HG03103 (cell line): Measurements from ENCODE around the gene KRT84.
"Not testable (repeated sequence)": the region's sequence is repeated elsewhere in the genome, so short reads cannot be mapped to it uniquely, and the experiment has no call there.

ENCODE experiments used
- ATAC-seq: cut with Tn5 transposase; IDR thresholded peaks from one replicate; pipeline ENCODE4 v1.9.1; 2021; ENCODE audit warnings: low read depth; ENCODE audit not compliant: unreplicated experiment

Gene KRT84

DNA sequence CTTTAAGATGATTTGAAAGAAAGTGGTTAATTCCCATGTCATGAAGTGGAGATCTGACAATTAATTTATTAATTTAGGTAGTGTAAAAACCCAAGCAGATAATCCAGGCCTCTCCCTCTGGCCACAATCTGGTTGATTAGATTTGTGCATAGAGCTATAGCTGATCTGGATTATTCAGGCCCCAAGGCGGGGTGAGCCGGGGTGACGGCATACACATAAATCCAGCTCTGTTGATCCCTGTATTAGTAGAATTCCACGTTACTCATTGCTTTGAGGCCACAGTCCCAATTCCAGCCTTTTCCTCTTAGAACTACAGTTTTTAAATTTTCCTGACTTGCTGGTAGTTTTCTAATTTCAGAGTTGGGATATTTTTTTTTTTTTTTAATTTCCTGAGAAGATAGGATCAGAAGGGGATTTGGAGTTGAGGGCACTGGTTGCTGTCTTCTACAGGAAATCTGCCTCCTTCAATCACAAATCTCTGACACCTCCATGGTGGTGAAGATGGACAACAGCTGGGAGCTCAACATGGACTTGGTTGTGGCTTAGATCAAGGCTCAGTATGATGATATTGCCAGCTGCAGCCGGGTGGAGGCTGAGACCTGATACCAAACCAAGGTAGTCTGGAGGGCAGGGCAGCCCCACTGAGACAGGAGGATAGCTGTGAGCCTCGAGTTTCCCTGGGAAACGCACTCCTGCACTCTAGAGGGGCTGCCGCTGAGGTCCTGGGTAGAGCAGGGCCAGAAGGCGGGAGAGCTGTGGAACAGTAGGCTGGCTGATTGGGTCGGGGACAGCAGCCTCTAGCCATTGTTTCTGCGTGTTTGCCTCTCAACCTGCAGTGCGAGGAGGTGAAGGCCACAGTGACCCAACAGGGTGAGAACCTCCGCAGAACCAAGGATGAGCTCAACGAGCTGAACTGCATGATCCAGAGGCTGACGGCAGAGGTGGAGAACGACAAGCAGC, 37.6 kb downstream of the KRT84 start:
- ATAC-seq, result no peak

- no peak for ATAC-seq
These were observed 38.4 kb downstream of the KRT84 start for GRCh38 chr12:52347016-52347415.

DNA sequence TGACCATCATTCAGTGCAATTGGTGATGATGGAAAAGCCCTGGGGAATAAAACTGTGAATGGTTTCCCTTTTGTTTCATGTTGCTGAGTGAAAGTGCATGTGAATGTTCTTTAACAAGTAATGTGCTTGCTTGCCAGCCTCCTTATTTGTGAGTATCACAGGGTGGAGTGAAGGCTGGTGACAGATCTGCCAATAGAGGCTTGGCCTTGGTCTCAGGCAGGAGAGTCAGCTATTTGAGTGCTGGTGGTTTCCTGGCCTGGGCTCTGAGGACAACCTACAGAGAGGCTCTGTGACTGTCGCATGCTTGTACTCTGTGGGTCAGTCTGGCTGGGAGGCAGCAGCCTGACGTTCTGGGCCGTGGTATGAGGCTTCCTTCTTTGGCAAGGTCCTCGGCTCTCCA, 38.9 kb downstream of the KRT84 start:
- no peak for ATAC-seq

- not testable (repeated sequence) for ATAC-seq
These were observed 40.4 kb downstream of the KRT84 start for GRCh38 chr12:52345041-52345440.

GRCh38 chr12:52344111-52344510, 41.3 kb downstream of the KRT84 start:
- no peak for ATAC-seq

- ATAC-seq, result no peak
These were observed 41.9 kb downstream of the KRT84 start for GRCh38 chr12:52343550-52343949.

DNA sequence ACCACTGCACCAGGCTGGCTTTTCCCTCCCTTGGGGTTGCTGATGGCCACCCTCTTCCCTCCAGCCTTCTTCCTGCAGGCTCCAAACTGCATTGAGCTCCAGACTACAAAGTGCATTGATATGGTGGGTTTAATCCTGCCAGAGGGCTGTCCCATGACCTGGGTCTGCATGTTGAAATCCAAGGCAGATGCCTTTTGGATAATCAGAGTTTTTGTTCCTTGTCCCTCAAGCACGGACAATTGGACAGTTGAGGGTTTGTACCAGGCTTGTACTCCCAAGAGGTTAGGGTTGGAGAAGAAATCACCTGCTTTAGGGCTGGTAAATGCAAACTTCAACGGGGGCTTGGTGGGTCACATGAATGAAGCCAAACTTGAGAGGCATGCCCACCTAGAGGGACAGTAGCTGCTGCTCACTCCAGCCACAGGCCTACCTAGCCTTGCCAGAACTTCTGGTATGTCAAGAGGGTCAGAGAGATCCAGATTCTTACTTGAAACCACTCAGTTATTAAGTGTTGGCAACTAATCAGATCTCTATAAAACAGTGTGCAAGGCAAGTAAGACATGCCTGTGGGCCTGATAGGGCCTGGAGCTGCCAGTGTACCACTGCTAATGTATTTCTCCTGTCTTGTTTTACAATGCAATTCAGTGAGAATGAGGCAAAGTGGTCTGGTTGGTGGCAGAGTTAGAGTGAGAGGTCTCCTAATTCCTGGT, 42.5 kb downstream of the KRT84 start:
- no peak for ATAC-seq

GRCh38 chr12:52341066-52341580, 44.3 kb downstream of the KRT84 start:
- no peak for ATAC-seq

- ATAC-seq, result no peak
These were observed 47.1 kb downstream of the KRT84 start for GRCh38 chr12:52338241-52338960.

DNA sequence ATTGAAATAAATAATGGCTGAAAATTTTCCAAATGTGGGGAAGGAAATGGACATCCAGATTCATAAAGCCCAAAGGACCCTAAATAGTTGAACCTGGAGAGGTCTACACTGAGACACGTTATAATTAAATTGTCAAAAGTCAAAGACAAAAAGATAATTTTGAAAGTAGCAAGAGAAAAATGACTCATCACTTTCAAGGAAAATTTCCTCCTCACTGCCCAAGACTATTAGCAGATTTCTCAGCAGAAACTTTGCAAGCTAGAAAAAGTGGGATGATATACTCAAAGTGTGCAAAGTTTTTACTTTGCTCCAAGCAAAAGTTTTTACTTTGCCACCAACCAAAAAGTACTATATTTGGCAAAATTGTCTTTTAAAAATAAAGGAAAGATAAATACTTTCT, 48.4 kb downstream of the KRT84 start:
- no peak for ATAC-seq

DNA sequence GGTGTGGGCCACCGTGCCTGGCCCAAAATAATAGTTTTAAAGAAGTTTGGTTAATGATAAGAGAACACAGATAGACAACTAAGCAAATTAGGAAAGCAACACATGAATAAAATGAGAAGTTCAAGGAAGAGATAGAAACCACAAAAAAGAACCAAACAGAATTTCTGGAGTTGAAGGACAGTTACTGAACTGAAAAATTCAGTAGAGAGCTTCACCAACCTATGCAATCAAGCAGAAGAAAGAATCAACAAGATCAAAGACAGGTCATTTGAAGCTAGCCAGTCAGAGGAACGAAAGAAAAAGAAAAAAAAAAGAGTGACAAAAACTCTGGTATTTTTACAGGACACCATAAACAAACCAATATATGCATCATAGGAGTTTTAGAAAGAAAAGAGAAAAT, 48.8 kb downstream of the KRT84 start:
- ATAC-seq, result no peak

DNA sequence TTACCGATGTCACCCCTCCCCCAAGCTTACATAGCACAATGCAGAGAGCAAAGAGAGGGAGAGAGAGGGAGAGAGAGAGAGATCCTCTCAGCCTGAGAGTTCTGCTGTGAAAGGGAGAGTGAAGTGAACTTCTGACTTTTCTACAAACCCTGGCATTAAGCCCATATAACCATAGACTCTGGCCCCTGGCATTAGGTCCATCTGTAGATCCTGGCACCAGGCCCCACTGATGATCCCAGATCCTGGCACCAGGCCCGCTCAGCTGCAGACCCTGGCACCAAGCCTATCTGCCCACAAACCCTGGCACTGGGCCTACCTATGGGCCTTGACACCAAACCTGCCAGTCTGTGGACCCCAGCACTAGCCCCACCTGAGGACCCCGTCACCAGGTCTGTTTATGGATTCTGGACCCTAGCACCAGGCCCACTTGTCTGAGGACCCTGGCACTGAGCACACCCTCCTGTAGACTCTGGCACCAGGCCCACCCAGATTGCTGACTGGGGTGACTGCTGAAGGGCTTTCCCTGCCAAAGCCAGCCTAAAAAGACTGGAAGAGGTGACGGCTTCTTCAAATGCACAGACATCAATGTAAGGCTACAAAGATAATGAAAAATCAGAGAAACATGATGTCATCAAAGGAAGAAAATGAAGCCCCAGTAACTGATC, 49.7 kb downstream of the KRT84 start:
- ATAC-seq, result no peak

DNA sequence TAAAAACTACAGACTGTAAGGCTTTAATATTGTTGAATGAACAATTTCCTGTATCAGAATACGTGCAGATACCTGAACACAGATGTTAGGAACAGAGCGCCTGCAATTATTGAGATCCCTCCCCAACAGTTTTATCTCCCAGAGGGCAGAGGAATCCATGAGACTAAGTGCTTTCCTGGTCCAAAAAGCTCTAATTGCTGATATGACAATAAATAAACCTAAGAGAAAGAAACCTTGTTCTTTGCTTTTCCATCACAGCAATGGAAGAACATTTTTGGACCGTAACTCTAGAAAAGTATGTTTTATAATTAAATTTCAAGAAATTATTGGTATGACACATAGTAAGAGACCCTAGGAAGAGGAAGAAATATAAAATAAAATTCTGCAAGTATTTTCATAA, 51.3 kb downstream of the KRT84 start:
- ATAC-seq, result no peak

GRCh38 chr12:52333321-52333720, 52.1 kb downstream of the KRT84 start:
- no peak for ATAC-seq

GRCh38 chr12:52332381-52332780, 53.1 kb downstream of the KRT84 start:
- ATAC-seq, result no peak

GRCh38 chr12:52331833-52332232, 53.6 kb downstream of the KRT84 start:
- ATAC-seq, result no peak

DNA sequence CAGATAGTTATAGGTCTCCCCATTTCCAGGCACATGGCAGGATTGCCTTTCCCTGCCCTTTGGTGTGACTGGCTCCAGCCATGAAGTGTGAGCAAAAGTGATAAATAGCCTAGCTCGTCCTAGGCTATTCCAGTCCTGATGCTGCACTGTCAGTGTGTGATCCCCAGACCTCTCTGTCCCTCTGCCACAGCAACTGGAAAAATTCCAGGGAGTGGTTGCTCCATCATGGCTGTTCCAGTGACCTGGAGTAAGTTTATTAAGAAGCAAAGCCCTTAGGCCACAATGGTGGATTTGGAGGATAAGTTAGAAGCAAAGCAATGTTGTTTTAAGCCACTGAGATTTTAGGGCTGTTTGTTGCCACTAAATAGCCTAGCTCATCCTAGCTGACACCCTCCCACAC, 54.4 kb downstream of the KRT84 start:
- ATAC-seq, result no peak

DNA sequence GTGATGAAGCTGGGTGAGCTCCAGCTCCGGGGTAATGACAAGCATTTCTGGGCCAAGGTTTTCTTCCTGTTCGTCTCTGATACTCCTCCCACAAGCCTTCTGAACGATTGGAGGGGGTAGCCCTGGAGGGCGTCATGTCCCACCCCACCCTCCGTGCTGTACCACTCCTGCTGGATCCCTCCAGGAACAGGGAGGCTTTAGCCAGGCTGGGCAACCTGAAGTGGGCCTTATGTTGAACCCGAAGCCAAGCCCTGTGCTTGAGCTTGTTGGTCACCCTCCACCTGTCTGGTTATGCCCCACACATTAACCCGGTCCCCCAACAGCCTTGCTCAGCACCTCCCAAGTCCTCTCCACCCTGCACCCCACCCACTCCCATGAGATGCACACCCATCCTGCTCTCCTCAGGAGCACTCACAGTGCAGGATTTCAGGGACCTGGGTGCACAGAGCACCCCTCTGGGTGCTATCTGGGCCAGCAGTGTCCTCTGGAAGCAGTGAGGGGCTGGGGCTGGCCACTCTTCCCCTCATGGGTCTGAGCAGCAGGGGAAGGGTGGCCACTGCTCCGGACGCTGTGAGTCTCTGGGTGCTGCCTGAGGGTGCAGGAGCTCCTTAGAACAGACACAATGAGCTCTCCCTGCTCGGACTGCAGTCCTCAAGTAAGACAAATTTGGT, 57.5 kb downstream of the KRT84 start:
- ATAC-seq, result no peak
